Right ventricle myocardium inferior (tissue), 1 donor: Measurements from ENCODE around the gene RAB6B. TPM values are rescaled to one million over a fixed set of nuclear protein-coding genes. Genes with fewer than 3 reads are reported as not detected.
"Not testable (repeated sequence)": the region's sequence is repeated elsewhere in the genome, so short reads cannot be mapped to it uniquely, and the experiment has no call there.

Experiments used
- ATAC-seq: fragments of 200-7000 bp; cut with Tn5 transposase; one replicate; pipeline ENCODE4 v1.9.1; 2020; ENCODE audit warnings: mild to moderate bottlenecking, moderate library complexity
- DNase-seq: peaks from one replicate; pipeline ENCODE4 v3.0.0; 2021; ENCODE audit errors: missing footprints
- intact Hi-C: fragments of 100-400 bp; cut with DNase I; formaldehyde crosslinking; loops from one replicate; pipeline ENCODE4 v1.11.0; 2022
- total RNA-seq: library from RNA; stranded (reverse); fragmentation: NEBNext Ultra II Directional; extraction: Animal tissue kit (Norgen Biotek cat#: 25700); gene quantifications from one replicate; pipeline ENCODE4 v1.2.1, GENCODE V29; 2021
- donor health status: DM: no; HTN: yes; CAD: no; lungs with severe emphysema.

RAB6B gene
- total RNA-seq, 1 donor from 2014 or later, result 58.8 TPM

- intact Hi-C loops, result no loop called here
- DNase-seq, result no peak
- ATAC-seq, result no peak
These were observed 82.8 kb downstream of the RAB6B start for GRCh38 chr3:133812872-133813271.

GRCh38 chr3:133805702-133806475, 89.8 kb downstream of the RAB6B start, which contains the start of gene SRPRB:
SRPRB (plus strand) TSS chr3:133805815; CDS start chr3:133805849, 34 bp downstream.
- peak; percentile 100 for ATAC-seq
- peak; percentile 97 for DNase-seq
- intact Hi-C loops, result loop anchor here (5.0 to 10.0 kb wide), 2 partner anchors 144 to 1081 kb away; partner anchors contain the start of genes NPHP3 and TOPBP1

- ATAC-seq (no peak), DNase-seq (no peak)
- intact Hi-C loops, result loop anchor here (5.0 to 10.0 kb wide), 2 partner anchors 143 to 1081 kb away; partner anchors contain the start of genes NPHP3 and TOPBP1
These were observed 90.3 kb downstream of the RAB6B start for GRCh38 chr3:133805384-133805701.

- ATAC-seq (no peak), DNase-seq (no peak)
- intact Hi-C loops, result loop anchor here (5.0 to 10.0 kb wide), 2 partner anchors 143 to 1080 kb away; partner anchors contain the start of genes NPHP3 and TOPBP1
These were observed 90.8 kb downstream of the RAB6B start for GRCh38 chr3:133804896-133805295.

GRCh38 chr3:133803469-133803868, 92.2 kb downstream of the RAB6B start:
- DNase-seq, result no peak
- intact Hi-C loops, result loop anchor here (10.0 kb wide), 1 partner anchor 1079 kb away; the partner anchor contains the start of gene NPHP3
- no peak for ATAC-seq

- intact Hi-C loops, result loop anchor here (10.0 kb wide), 1 partner anchor 1075 kb away; the partner anchor contains the start of gene NPHP3
- ATAC-seq (peak; percentile 52), DNase-seq (no peak)
These were observed 95.7 kb downstream of the RAB6B start for GRCh38 chr3:133799794-133800585.

- DNase-seq, result no peak
- no peak for ATAC-seq
- intact Hi-C loops, result no loop called here
These were observed 98.1 kb downstream of the RAB6B start for GRCh38 chr3:133797396-133798105.

- DNase-seq, result no peak
- intact Hi-C loops, result no loop called here
These were observed 103.4 kb downstream of the RAB6B start for GRCh38 chr3:133792171-133792763.

GRCh38 chr3:133788024-133788423, 107.7 kb downstream of the RAB6B start:
- intact Hi-C loops, result no loop called here
- ATAC-seq (no peak), DNase-seq (no peak)

More at GRCh38 chr3:133792171-133792763, 103.4 kb downstream of the RAB6B start:
- ATAC-seq, result no peak

GRCh38 chr3:133783762-133784161, 111.9 kb downstream of the RAB6B start:
- intact Hi-C loops, result no loop called here
- no peak for DNase-seq
- no peak for ATAC-seq

- intact Hi-C loops, result no loop called here
- ATAC-seq, result no peak
These were observed 113.2 kb downstream of the RAB6B start for GRCh38 chr3:133782454-133782853.

GRCh38 chr3:133781570-133781969, 114.1 kb downstream of the RAB6B start:
- DNase-seq (no peak), ATAC-seq (no peak)
- intact Hi-C loops, result no loop called here

More at GRCh38 chr3:133782454-133782853, 113.2 kb downstream of the RAB6B start:
- DNase-seq, result no peak

GRCh38 chr3:133780756-133781155, 114.9 kb downstream of the RAB6B start:
- intact Hi-C loops, DNase-seq, ATAC-seq: not testable (repeated sequence)

GRCh38 chr3:133779626-133780203, 116.0 kb downstream of the RAB6B start:
- no peak for DNase-seq
- intact Hi-C loops, result no loop called here
- no peak for ATAC-seq

- ATAC-seq, result no peak
- intact Hi-C loops, result no loop called here
- no peak for DNase-seq
These were observed 117.7 kb downstream of the RAB6B start for GRCh38 chr3:133777807-133778568.

GRCh38 chr3:133776794-133777438, 118.8 kb downstream of the RAB6B start:
- intact Hi-C loops, result no loop called here
- DNase-seq (no peak), ATAC-seq (no peak)

- DNase-seq (no peak), ATAC-seq (no peak)
- intact Hi-C loops, result no loop called here
These were observed 119.8 kb downstream of the RAB6B start for GRCh38 chr3:133775835-133776234.
